Smooth muscle cell of the brain vasculature (primary cell): ENCODE results near the gene BCOR.

ENCODE experiments used
- DNase-seq: peaks from one replicate; pipeline ENCODE4 v3.0.0-alpha.2; 2012; ENCODE audit warnings: low read depth, low spot score

Gene BCOR

DNA sequence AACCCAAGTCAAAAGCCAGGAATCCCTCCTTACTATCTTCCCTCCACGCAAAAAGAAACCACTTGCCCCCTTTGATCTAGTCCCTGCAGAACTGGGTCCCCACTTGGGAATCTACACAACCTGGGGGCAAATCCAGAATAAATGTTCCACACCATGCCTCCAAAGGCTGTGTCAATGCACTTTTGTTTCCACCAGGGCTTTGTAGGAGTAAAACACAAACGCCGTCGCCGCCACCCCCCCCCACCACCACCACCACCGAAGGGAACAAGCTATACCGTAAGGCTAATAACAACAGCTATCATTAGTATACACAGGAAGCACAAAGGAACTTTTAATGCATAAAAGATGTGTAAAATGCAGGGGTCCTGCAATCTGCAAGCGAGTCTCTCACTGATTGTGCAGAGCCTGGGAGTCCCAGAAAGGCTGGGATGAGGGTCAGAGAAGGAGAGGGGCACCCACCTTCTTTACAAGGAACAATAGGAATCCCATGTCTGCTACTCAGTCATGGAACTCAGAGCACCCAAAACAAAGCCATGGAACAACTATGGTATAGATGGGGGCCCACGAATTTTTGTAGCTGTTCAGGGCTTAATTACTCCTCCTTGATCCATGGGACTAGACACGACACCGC is 13.2 kb downstream of the BCOR start:
- DNase-seq: no peak

- no peak for DNase-seq
These were observed 13.8 kb downstream of the BCOR start for GRCh38 chrX:40083979-40084359.

DNA sequence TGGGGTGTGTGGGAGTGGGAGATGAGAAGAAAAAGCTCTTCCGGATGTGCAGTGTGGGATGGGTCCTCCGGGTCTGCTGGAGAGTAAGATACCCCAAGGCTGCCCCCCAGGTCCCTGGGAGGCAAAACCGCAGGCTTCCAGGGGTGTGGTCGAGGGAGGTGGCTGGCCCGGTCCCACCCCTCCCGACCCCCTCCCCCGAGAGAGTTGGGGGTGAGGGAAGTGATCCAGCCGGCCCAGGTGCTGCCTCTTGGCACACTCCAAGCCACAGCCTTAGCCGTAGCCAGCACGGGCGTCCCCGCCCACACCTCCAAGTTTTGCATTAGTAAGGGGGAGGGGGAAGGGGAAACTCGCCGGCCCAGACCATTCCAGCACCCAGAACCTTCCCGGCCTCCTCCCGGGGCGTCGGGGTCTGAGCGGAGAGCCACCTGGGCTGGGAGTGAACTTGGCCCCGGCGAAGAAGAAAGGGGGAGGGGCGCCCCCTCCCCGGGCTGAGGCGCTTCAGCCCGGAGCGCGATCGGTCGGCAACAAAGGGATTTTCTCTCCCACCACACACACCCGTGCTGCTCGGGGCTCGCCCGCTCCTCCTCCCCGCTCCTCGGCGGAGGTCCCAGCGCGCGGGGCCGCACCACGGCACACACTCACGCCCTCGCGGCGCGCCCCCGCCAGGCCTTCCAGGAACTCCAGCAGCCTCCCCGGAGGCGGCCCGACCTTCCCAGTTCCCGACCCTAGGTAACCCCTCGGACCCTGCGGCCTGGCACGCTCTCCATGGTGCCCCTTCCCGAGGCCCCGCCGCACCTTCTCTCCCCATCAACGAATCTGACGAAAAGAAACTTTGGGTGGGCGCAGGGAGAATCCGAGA is 14.4 kb downstream of the BCOR start:
- DNase-seq: no peak

- no peak for DNase-seq
These were observed 15.2 kb downstream of the BCOR start for GRCh38 chrX:40082447-40083119.

DNA sequence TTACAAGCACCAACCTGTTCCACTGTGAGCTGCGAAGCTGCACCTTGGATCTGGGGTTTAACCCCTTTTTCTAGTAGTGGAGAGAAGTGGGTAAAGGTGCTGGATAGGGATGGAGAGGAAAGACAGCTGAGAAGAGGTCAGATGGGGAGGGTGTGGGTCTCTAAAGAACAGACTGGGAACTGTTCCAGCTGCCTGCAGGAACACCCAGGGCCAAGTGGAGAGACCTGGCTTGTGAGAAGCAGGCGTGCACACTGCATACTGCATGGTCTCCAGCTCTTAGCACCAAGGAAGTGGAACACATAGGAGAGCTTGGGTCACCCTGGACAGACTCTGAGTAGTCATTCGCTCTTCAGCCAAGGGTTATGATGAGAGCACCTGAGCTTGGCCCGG is 16.1 kb downstream of the BCOR start:
- DNase-seq: no peak

- no peak for DNase-seq
These were observed 16.7 kb downstream of the BCOR start for GRCh38 chrX:40080894-40081678.

DNA sequence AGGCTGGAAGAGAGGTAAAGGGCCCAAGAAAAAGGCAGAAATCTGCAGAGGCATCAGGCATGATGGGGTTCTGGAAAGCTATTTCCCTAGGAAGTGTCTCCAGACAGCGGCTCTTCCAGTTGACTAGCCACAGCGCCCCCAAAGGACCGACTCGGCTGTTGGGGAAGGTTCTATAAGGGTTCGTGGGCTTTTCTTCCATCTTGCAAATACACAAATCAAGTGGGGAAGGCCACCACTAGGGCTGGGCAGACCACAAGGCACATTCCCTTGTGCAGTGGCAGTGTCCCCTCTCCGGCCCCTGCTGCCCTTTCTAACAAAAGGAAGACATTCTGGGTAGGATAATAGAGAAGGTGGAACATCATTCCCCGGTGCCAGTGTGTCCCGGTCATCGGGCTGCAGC is 18.2 kb downstream of the BCOR start:
- no peak for DNase-seq

DNA sequence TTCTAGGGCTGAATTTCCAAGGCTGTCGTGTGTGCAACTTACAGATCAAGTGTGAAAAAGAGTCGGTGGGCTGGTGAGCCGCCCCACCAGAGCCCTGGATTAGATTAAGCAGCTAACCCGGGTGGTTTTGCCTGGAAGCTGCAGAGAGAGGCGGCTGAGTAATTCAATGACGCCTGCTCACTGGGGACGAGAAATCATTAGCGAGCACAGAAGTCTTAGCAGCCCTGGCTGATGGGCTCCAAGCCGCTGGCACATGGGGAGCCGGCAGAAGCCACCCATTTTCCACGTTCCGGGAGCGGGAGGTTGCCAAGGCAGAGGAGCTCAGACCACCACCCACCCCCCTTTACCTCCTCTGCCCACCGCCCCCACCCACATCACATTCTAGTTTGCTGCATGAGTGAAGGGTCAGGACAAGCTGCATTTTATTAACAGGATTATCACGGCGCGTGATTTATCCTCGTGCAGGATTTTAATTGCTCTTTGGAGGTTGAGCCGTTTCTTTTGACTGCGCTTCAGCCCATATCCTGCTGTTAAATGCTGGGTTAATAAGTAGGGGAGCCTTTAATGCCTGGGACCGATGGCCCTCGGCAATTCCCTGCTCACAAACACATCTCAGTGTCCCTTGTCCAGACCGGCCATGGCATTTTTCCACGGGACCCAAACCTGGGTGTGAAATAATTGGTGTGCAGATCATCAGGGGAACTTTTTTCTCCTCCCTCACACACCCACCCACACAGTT is 19.1 kb downstream of the BCOR start:
- no peak for DNase-seq

GRCh38 chrX:40077906-40078305 is 19.9 kb downstream of the BCOR start:
- no peak for DNase-seq

GRCh38 chrX:40076750-40077575 is 20.8 kb downstream of the BCOR start:
- no peak for DNase-seq

DNA sequence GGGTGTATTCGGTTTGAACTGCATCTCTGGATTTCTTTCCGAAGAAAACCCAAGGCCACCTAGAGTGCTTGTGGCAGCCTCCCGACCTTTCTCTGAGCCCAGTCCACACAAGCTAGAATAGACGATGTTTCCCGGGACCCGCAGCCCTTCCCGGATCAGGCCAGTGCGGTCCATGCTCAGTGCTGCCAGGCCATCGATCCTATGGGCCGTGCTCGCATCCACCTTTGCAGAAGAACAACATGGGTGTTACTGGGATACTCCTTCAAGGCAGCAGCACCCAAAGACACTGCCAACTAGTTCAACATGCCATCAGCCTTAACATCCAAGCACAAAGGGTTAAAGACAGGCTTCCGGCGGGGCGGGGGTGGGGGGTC is 22.8 kb downstream of the BCOR start:
- no peak for DNase-seq

DNA sequence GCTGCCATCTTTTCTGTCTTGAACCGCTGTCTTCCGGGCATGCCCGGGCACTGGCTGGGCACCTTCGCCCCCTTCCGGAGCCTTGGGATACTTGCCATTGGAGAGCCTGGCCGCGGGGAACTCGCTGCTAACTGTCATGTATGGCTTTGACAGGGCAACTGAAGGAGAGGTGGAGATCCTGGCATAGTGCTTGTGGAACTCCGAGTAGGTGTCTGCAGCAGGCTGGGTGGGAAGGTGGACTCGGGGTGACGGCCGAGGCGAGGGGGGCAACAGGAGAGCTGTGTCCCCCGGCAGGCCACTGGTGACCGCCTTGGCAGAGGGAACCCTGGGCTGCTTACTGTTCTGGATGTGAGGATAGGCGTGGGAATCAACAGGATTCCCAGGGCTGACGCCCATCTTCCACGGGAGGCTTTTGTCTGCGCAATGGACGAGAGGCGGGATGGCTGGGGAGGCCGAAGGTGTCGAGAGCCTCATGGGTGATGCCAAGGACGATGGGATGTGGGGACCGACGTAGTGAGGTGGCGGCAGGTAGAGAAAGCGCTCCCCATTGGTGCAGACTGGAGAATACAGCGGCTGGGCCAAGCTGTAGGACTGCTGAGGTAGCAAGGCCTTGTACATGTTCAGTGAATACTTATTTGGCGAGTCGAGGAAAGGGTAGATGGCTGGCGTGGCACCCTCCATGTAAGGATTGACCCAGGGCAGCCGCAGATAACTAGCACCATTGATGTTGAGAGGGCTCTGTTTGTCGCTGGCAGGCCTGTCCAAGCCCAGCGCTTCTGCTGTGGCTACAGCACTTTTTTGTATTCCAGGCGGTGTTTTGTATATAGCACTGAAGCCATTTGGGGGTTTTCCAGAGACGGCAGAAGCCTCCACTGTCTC is 23.4 kb downstream of the BCOR start:
- DNase-seq: no peak

DNA sequence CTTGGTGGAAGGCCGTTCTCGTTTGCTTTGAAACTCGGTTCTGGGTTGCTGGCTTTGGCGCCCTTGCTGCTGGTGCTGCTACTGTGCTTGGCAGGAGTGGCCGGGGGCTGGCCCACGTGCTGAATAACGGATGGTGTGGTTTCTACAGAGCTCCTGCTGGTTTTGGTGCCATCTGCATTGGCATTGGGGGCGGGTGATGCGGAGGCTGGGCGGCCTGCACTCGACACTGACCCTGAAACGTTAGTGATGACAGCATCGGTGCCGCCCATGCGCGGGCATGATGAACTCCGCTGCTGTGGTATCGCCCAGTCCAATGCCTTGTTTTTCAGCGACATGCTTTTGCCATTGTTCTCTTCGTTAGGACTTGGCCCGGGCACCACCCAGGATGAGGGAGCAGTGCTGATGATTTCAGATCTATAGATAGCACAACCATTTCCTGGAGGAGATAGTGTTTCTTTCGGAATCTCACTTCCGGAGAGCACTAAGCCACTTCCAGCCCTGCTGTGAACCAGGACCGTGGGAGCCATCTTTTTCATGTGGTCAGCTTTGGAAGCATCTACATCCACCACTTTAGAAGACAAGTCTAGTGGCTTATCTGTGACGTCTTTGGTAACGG is 24.2 kb downstream of the BCOR start:
- no peak for DNase-seq

- DNase-seq: no peak
These were observed 25.5 kb downstream of the BCOR start for GRCh38 chrX:40072246-40072645.

DNA sequence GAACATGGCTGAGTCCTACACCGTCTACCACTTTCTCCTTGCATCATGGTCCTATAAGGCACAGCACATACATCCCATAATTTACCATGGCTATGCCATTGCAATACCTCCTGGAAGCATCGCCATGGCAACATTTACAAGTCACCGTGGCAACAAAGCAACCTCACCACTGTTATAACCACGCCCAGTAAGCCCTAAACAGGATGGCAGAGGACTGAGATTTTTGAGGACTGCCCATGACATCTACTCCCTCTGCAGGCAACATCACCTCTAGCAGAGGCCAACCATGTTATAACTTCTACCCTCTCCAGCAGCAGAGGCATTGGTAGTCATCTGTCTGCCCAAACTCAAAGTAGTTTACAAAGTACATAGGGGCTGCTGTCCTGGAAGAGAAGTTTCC is 29.7 kb downstream of the BCOR start:
- no peak for DNase-seq

GRCh38 chrX:40066700-40067099 is 31.1 kb downstream of the BCOR start:
- no peak for DNase-seq

GRCh38 chrX:40065296-40066046 is 32.3 kb downstream of the BCOR start:
- no peak for DNase-seq

DNA sequence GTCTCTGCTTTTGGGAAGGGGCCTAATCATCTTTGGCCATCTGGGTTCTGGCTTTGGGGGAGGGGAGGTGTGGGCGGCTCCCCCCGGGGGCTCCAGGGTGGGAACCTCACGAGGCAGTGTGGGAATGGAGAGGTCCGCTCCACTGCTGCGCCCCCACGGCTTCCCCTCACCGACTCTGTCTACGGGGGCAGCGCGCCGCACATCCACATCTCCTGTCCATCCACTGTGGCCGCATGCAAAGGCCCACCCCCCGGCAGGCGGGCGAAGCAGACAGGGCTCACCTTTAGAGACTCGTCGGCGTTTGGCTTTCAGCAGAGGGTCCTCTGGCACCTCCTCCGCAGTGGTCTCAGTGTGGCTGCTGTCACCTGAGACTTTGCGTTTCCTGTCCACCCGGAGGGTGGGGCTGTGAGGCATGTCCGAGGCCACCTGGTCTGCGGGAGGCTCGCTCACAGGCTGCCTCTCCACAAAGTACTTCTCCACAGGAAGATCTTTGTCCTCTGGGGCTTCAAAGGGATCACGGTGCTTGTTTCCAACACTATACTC is 33.6 kb downstream of the BCOR start:
- DNase-seq: no peak
